ENCODE results near the gene BRIP1.

Gene BRIP1

DNA sequence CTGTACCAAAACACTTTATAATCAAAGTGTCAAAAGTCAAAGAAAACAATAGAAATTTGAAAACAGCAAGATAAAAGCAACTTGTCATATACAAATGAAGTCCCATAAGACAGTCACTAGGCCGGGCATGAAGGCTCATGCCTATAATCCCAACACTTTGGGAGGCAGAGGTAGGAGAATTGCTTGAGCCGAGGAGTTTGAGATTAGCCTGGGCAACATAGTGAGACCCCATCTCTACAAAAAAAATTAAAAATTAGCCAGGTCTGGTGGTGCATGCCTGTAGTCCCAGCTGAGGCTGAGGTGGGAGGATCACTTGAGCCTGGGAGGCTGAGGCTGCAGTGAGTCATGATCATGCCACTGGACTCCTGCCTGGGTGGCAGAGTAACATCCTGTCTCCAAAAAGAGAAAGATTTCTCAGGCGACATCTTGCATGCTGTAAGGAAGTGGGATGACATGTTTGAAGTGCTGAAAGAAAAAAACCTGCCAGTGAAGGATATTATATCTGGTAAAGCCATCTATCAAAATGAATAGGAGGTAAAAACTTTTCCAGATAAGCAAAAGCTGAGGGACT lies 173.6 kb downstream of the BRIP1 start:
- H3K4me2 ChIP-seq (ENCODE audit: low read length): no peak overlapping the region
- H3K27ac ChIP-seq (ENCODE audit: low read depth, low read length): no peak overlapping the region
- H3K56ac ChIP-seq (ENCODE audit: low read length): no peak overlapping the region
- no peak overlapping the region for H3K4ac ChIP-seq (ENCODE audit: low read depth, low read length)
- no peak overlapping the region for H4K5ac ChIP-seq (ENCODE audit: low read length)
- no peaks in the 10 kb centered on the region for H3K4me1 ChIP-seq (ENCODE audit: control insufficient read depth, low read depth, low read length)
- no peak overlapping the region for H3K9ac ChIP-seq (ENCODE audit: low read length)
- no peak for DNase-seq
- no peaks in the 10 kb centered on the region for H3K79me2 ChIP-seq (ENCODE audit: control insufficient read depth, insufficient read depth, low read length)
- no CpG with 5 or more reads among the region's 3 CpGs for WGBS (ENCODE audit: extremely low coverage, insufficient coverage, low lambda C conversion rate)
- H3K4me3 ChIP-seq (ENCODE audit: low read length): no peak overlapping the region
- no peak overlapping the region for H2BK15ac ChIP-seq (replicated peaks; ENCODE audit: low read depth)
- no peak overlapping the region for H3K18ac ChIP-seq (ENCODE audit: low read length)
- H3K36me3 ChIP-seq (ENCODE audit: control insufficient read depth, insufficient read depth, low read length): no peaks in the 10 kb centered on the region
- no peaks in the 10 kb centered on the region for H3K79me1 ChIP-seq (ENCODE audit: low read length)
- H4K8ac ChIP-seq (ENCODE audit: low read depth, low read length): no peak overlapping the region
- no peak overlapping the region for H2BK120ac ChIP-seq (ENCODE audit: low read depth, low read length)
- no peak overlapping the region for H2AK5ac ChIP-seq (ENCODE audit: low read length)
- H3K23ac ChIP-seq (ENCODE audit: low read length): no peak overlapping the region
- H3K27me3 ChIP-seq (ENCODE audit: insufficient read depth, low read length, poor library complexity): no peaks in the 10 kb centered on the region
- no peak overlapping the region for H2BK5ac ChIP-seq (ENCODE audit: low read length)

DNA sequence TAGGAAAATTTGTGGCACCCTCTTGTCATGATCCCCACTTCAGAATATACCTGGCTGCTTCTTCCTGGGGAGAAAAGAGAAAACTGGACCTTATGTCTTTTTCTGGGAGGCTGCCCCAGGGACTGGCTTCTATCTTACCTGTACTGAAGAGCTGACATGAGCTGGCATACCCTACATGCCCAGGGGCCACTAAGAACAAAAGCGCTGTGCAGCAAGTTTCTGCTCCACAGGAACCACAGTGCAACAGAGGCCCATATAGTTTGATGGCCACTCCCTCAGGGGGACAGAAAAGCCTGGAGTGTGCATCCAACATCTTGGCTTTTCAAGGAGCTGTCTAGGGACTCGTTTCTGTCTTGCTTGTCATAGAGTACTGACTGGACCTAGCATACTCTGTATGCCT lies 175.6 kb downstream of the BRIP1 start:
- H3K4ac ChIP-seq (ENCODE audit: low read depth, low read length): no peak overlapping the region
- H3K36me3 ChIP-seq (ENCODE audit: control insufficient read depth, insufficient read depth, low read length): no peaks in the 10 kb centered on the region
- no CpG with 5 or more reads among the region's 2 CpGs for WGBS (ENCODE audit: extremely low coverage, insufficient coverage, low lambda C conversion rate)
- H3K18ac ChIP-seq (ENCODE audit: low read length): no peak overlapping the region
- H4K8ac ChIP-seq (ENCODE audit: low read depth, low read length): no peak overlapping the region
- no peak overlapping the region for H3K23ac ChIP-seq (ENCODE audit: low read length)
- no peak overlapping the region for H2BK120ac ChIP-seq (ENCODE audit: low read depth, low read length)
- H3K56ac ChIP-seq (ENCODE audit: low read length): no peak overlapping the region
- no peak overlapping the region for H2AK5ac ChIP-seq (ENCODE audit: low read length)
- no peak overlapping the region for H3K4me3 ChIP-seq (ENCODE audit: low read length)
- no peak for DNase-seq
- H3K4me2 ChIP-seq (ENCODE audit: low read length): no peak overlapping the region
- no peaks in the 10 kb centered on the region for H3K79me2 ChIP-seq (ENCODE audit: control insufficient read depth, insufficient read depth, low read length)
- H3K27ac ChIP-seq (ENCODE audit: low read depth, low read length): no peak overlapping the region
- H2BK15ac ChIP-seq (replicated peaks; ENCODE audit: low read depth): no peak overlapping the region
- no peaks in the 10 kb centered on the region for H3K27me3 ChIP-seq (ENCODE audit: insufficient read depth, low read length, poor library complexity)
- no peak overlapping the region for H4K5ac ChIP-seq (ENCODE audit: low read length)
- H3K4me1 ChIP-seq (ENCODE audit: control insufficient read depth, low read depth, low read length): no peaks in the 10 kb centered on the region
- no peak overlapping the region for H2BK5ac ChIP-seq (ENCODE audit: low read length)
- no peak overlapping the region for H3K9ac ChIP-seq (ENCODE audit: low read length)
- no peaks in the 10 kb centered on the region for H3K79me1 ChIP-seq (ENCODE audit: low read length)

DNA sequence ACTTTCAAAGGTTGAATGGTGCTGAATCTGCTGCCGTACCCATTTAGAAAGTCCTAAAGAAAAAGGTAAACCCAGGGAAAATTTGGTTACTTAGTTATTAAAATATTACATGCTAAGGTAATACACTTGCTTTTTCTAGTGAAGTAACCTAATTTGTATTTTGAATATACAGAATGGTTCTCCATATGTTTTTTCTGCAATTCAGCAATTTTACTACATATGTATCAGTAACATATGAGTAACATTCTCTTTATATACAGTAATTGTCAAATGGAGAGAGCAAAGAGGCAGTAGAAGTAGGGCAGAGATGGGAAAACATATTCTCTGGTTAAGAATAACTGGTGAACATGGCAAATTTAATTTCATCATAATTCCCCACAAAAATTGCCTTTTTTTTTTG lies 177.2 kb downstream of the BRIP1 start:
- Histone ChIP-seq H2BK15ac (replicated peaks; ENCODE audit: low read depth) (no peak overlapping the region), H3K4me2 (ENCODE audit: low read length) (no peak overlapping the region), H3K4me3 (ENCODE audit: low read length) (no peak overlapping the region), H3K79me2 (ENCODE audit: control insufficient read depth, insufficient read depth, low read length) (no peaks in the 10 kb centered on the region), H3K79me1 (ENCODE audit: low read length) (no peaks in the 10 kb centered on the region), H3K4ac (ENCODE audit: low read depth, low read length) (no peak overlapping the region), H3K27ac (ENCODE audit: low read depth, low read length) (no peak overlapping the region), H2AK5ac (ENCODE audit: low read length) (no peak overlapping the region), H3K18ac (ENCODE audit: low read length) (no peak overlapping the region), H4K5ac (ENCODE audit: low read length) (no peak overlapping the region), H3K23ac (ENCODE audit: low read length) (no peak overlapping the region), H3K4me1 (ENCODE audit: control insufficient read depth, low read depth, low read length) (no peaks in the 10 kb centered on the region), H2BK120ac (ENCODE audit: low read depth, low read length) (no peak overlapping the region), H3K36me3 (ENCODE audit: control insufficient read depth, insufficient read depth, low read length) (no peaks in the 10 kb centered on the region), H3K56ac (ENCODE audit: low read length) (no peak overlapping the region), H4K8ac (ENCODE audit: low read depth, low read length) (no peak overlapping the region), H3K9ac (ENCODE audit: low read length) (no peak overlapping the region), H2BK5ac (ENCODE audit: low read length) (no peak overlapping the region), H3K27me3 (ENCODE audit: insufficient read depth, low read length, poor library complexity) (no peaks in the 10 kb centered on the region)
- no peak for DNase-seq
- WGBS (ENCODE audit: extremely low coverage, insufficient coverage, low lambda C conversion rate): no CpG with 5 or more reads among the region's 1 CpG

DNA sequence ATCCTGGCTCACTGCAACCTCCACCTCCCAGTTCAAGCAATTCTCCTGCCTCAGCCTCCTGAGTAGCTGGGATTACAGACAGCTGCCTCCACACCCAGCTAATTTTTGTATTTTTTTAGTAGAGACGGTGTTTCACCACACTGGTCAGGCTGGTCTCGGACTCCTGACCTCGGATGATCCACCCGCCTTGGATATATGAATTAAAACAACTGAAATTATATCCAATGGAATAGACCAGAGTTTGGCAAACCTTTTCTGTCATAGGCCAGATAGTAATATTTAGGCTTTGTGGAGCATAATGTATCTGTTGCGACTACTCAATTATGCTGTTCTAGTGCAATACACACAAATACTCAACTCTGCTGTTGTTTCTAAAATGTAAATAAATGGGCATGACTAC lies 178.5 kb downstream of the BRIP1 start:
- Histone ChIP-seq H3K36me3 (ENCODE audit: control insufficient read depth, insufficient read depth, low read length) (no peaks in the 10 kb centered on the region), H3K4me2 (ENCODE audit: low read length) (no peak overlapping the region), H2BK15ac (replicated peaks; ENCODE audit: low read depth) (no peak overlapping the region), H3K23ac (ENCODE audit: low read length) (no peak overlapping the region), H3K18ac (ENCODE audit: low read length) (no peak overlapping the region), H2BK120ac (ENCODE audit: low read depth, low read length) (no peak overlapping the region), H3K4me3 (ENCODE audit: low read length) (no peak overlapping the region), H3K79me2 (ENCODE audit: control insufficient read depth, insufficient read depth, low read length) (no peaks in the 10 kb centered on the region), H3K27ac (ENCODE audit: low read depth, low read length) (no peak overlapping the region), H3K4me1 (ENCODE audit: control insufficient read depth, low read depth, low read length) (no peaks in the 10 kb centered on the region), H3K4ac (ENCODE audit: low read depth, low read length) (no peak overlapping the region), H3K9ac (ENCODE audit: low read length) (no peak overlapping the region), H3K27me3 (ENCODE audit: insufficient read depth, low read length, poor library complexity) (no peaks in the 10 kb centered on the region), H3K79me1 (ENCODE audit: low read length) (no peaks in the 10 kb centered on the region), H2BK5ac (ENCODE audit: low read length) (no peak overlapping the region), H4K8ac (ENCODE audit: low read depth, low read length) (no peak overlapping the region), H4K5ac (ENCODE audit: low read length) (no peak overlapping the region), H3K56ac (ENCODE audit: low read length) (no peak overlapping the region), H2AK5ac (ENCODE audit: low read length) (no peak overlapping the region)
- DNase-seq: no peak
- no CpG with 5 or more reads among the region's 5 CpGs for WGBS (ENCODE audit: extremely low coverage, insufficient coverage, low lambda C conversion rate)

DNA sequence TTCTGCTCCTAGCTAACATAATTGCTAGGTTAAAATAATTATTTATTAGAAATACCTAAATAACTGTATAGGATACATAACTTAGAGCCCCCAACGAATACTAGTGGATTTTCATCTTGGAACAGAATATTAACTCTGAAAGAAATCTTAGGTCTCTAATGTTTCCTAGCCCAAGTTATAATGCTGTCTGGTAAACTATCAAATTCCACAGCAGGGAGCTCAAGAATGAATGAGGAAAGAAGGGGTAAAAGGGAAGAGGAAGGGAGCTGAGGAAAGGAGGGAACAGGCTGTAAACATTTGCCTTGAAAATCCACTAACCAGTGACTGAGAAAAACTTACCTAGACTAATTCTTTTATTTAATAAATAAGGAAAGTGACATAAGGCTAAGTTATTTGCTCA lies 179.2 kb downstream of the BRIP1 start:
- Histone ChIP-seq H2BK15ac (replicated peaks; ENCODE audit: low read depth) (no peak overlapping the region), H3K56ac (ENCODE audit: low read length) (no peak overlapping the region), H3K9ac (ENCODE audit: low read length) (no peak overlapping the region), H3K27ac (ENCODE audit: low read depth, low read length) (no peak overlapping the region), H3K27me3 (ENCODE audit: insufficient read depth, low read length, poor library complexity) (no peaks in the 10 kb centered on the region), H3K23ac (ENCODE audit: low read length) (no peak overlapping the region), H4K8ac (ENCODE audit: low read depth, low read length) (no peak overlapping the region), H3K4me2 (ENCODE audit: low read length) (no peak overlapping the region), H3K18ac (ENCODE audit: low read length) (no peak overlapping the region), H3K79me1 (ENCODE audit: low read length) (no peaks in the 10 kb centered on the region), H2BK120ac (ENCODE audit: low read depth, low read length) (no peak overlapping the region), H3K4me3 (ENCODE audit: low read length) (no peak overlapping the region), H3K4me1 (ENCODE audit: control insufficient read depth, low read depth, low read length) (no peaks in the 10 kb centered on the region), H3K4ac (ENCODE audit: low read depth, low read length) (no peak overlapping the region), H2BK5ac (ENCODE audit: low read length) (no peak overlapping the region), H2AK5ac (ENCODE audit: low read length) (no peak overlapping the region), H3K79me2 (ENCODE audit: control insufficient read depth, insufficient read depth, low read length) (no peaks in the 10 kb centered on the region), H3K36me3 (ENCODE audit: control insufficient read depth, insufficient read depth, low read length) (no peaks in the 10 kb centered on the region), H4K5ac (ENCODE audit: low read length) (no peak overlapping the region)
- no peak for DNase-seq
- WGBS (ENCODE audit: extremely low coverage, insufficient coverage, low lambda C conversion rate): no CpG with 5 or more reads among the region's 1 CpG

DNA sequence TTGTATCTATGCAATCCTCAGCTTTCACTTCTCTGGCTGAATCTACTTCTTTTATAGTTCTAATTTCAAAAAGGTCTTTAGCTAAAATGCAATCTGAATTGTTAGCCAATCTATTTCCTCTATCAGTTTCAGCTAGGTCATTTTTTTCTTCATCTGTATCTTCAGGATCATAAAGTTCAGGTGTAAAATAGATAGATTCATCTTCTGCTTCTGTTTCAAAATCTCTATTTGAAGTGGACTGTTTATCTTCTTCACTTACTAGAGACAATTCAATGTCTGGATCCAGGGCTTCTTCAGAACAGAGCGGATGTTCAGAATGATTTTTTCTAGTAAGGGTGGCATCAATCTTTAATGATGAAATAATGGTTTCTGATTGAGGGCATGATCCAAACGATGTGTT lies 179.9 kb downstream of the BRIP1 start:
- no peak overlapping the region for H4K8ac ChIP-seq (ENCODE audit: low read depth, low read length)
- no peak overlapping the region for H3K4ac ChIP-seq (ENCODE audit: low read depth, low read length)
- no peak overlapping the region for H4K5ac ChIP-seq (ENCODE audit: low read length)
- no peak overlapping the region for H3K9ac ChIP-seq (ENCODE audit: low read length)
- no peaks in the 10 kb centered on the region for H3K79me1 ChIP-seq (ENCODE audit: low read length)
- H2BK120ac ChIP-seq (ENCODE audit: low read depth, low read length): no peak overlapping the region
- no peak overlapping the region for H2BK5ac ChIP-seq (ENCODE audit: low read length)
- no peak overlapping the region for H3K23ac ChIP-seq (ENCODE audit: low read length)
- no peak overlapping the region for H2BK15ac ChIP-seq (replicated peaks; ENCODE audit: low read depth)
- no peak overlapping the region for H3K27ac ChIP-seq (ENCODE audit: low read depth, low read length)
- no peaks in the 10 kb centered on the region for H3K27me3 ChIP-seq (ENCODE audit: insufficient read depth, low read length, poor library complexity)
- H3K4me3 ChIP-seq (ENCODE audit: low read length): no peak overlapping the region
- H3K36me3 ChIP-seq (ENCODE audit: control insufficient read depth, insufficient read depth, low read length): no peaks in the 10 kb centered on the region
- no peak overlapping the region for H3K18ac ChIP-seq (ENCODE audit: low read length)
- no peak overlapping the region for H3K4me2 ChIP-seq (ENCODE audit: low read length)
- no peaks in the 10 kb centered on the region for H3K4me1 ChIP-seq (ENCODE audit: control insufficient read depth, low read depth, low read length)
- no peaks in the 10 kb centered on the region for H3K79me2 ChIP-seq (ENCODE audit: control insufficient read depth, insufficient read depth, low read length)
- H2AK5ac ChIP-seq (ENCODE audit: low read length): no peak overlapping the region
- no CpG with 5 or more reads among the region's 2 CpGs for WGBS (ENCODE audit: extremely low coverage, insufficient coverage, low lambda C conversion rate)
- no peak for DNase-seq
- H3K56ac ChIP-seq (ENCODE audit: low read length): no peak overlapping the region
